ENCODE results near the gene MLYCD. TPM values are rescaled to one million over a fixed set of nuclear protein-coding genes. Genes with fewer than 3 reads are reported as not detected.

The MLYCD gene
- total and polyA plus RNA-seq, 9 donors, result 4.4 to 11.8 (median 7.6) TPM

DNA sequence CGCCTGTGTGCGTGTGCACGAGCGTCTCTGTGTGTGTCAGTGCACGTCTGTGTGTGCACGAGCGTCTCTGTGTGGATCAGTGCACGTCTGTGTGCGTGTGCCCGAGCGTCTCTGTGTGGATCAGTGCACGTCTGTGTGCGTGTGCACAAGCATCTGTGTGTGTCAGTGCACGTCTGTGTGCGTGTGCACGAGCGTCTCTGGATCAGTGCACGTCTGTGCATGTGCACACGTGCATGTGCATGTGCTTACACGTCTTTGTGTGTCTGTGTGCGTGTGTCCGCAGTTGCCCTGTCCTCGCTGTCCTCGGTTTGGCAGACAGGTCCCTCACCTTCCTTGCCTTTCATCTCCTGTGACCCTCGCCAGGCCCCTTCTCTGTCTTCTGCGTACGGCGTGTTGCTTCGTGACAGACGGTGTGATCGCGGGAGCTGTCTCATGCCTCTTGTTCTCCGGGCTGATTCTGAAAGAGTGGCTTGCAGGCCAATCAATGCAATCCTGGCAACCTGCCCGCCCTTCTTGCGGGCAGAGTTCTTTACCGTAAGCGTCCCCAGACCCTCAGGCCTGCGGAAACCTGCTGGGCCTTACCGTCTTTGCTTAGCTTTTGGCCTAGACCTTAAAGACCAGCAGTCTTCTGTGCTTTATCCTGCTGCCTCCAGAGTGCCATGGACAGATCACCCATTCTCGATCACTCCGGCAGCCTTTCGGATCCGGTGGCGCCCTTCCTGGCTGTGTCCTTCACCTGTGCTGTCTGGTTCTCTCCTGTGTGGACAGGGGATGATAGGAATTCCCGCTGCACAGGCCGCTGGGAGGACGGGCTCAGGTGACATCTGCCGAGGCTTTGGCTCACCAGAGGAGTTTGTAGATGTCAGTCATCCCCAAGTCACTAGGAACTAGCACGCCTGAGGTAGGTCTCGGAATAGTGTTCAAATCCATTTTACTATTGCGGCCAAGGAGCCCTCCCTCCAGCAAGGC is 18.5 kb downstream of the MLYCD start:
- Histone ChIP-seq H3K4me3 (no peak overlapping the region), H3K27me3 (no peaks in the 10 kb centered on the region), H3K4me1 (ENCODE audit: insufficient read depth) (no peaks in the 10 kb centered on the region), H3K9me3 (no peaks in the 10 kb centered on the region), H3K36me3 (no peaks in the 10 kb centered on the region), H3K27ac (no peak overlapping the region)
- no peak for DNase-seq
- TF ChIP-seq EP300 (IDR thresholded peaks at IDR 0.05) (no peak), POLR2A (IDR thresholded peaks at IDR 0.05) (no peak)
- TF ChIP-seq, protein P1, sequence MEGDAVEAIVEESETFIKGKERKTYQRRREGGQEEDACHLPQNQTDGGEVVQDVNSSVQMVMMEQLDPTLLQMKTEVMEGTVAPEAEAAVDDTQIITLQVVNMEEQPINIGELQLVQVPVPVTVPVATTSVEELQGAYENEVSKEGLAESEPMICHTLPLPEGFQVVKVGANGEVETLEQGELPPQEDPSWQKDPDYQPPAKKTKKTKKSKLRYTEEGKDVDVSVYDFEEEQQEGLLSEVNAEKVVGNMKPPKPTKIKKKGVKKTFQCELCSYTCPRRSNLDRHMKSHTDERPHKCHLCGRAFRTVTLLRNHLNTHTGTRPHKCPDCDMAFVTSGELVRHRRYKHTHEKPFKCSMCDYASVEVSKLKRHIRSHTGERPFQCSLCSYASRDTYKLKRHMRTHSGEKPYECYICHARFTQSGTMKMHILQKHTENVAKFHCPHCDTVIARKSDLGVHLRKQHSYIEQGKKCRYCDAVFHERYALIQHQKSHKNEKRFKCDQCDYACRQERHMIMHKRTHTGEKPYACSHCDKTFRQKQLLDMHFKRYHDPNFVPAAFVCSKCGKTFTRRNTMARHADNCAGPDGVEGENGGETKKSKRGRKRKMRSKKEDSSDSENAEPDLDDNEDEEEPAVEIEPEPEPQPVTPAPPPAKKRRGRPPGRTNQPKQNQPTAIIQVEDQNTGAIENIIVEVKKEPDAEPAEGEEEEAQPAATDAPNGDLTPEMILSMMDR (IDR thresholded peaks at IDR 0.05), result no peak
- intact Hi-C loops (cut with DNase I), result no loop called here
- WGBS, 3 donors, result 94 to 96% (median 95%) methylated on average over 51 of the region's 51 CpGs

DNA sequence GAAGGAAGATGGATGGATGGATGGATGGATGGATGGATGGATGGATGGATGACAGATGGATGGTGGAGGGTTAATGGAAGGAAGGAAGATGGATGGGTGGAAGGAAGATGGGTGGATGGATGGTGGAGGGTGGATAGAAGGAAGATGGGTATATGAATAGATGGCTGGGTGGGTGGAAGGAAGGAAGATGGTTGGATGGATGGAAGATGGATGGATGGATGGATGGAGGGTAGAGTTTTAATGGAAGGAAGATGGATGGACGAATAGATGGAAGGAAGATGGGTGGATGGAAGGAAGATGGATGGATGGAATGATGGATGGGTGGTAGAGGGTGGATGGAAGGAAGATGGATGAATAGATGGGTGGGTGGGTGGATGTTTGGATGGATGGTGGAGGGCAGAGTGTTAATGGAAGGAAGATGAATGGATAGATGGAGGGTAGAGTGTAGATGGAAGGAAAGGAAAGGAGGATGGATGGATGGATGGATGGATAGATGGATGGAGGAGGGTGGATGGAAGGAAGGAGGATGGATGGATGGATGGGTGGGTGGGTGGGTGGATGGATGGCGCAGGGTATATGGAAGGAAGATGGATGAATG is 22.1 kb downstream of the MLYCD start:
- H3K36me3 ChIP-seq, result no peaks in the 10 kb centered on the region
- WGBS, 3 donors, result 94 to 96% (median 95%) methylated on average over 2 of the region's 2 CpGs
- no peak for TF ChIP-seq POLR2A (IDR thresholded peaks at IDR 0.05)
- no peak overlapping the region for H3K27ac ChIP-seq
- intact Hi-C loops (cut with DNase I), result no loop called here
- no peak overlapping the region for H3K4me3 ChIP-seq
- H3K9me3 ChIP-seq, result no peaks in the 10 kb centered on the region
- no peaks in the 10 kb centered on the region for H3K4me1 ChIP-seq (ENCODE audit: insufficient read depth)
- no peak for DNase-seq
- no peaks in the 10 kb centered on the region for H3K27me3 ChIP-seq

- no peaks in the 10 kb centered on the region for H3K36me3 ChIP-seq
- no peak overlapping the region for H3K27ac ChIP-seq
- H3K4me3 ChIP-seq, result no peak overlapping the region
- no peaks in the 10 kb centered on the region for H3K4me1 ChIP-seq (ENCODE audit: insufficient read depth)
- no peaks in the 10 kb centered on the region for H3K9me3 ChIP-seq
- no peak for DNase-seq
- intact Hi-C loops (cut with DNase I), result no loop called here
- no peaks in the 10 kb centered on the region for H3K27me3 ChIP-seq
- 80 to 82% (median 81%) methylated on average over 31 of the region's 31 CpGs for WGBS, 3 donors
- TF ChIP-seq, protein P1 (IDR thresholded peaks at IDR 0.05), result no peak
- TF ChIP-seq POLR2A (IDR thresholded peaks at IDR 0.05), result no peak
- no peak for TF ChIP-seq EP300 (IDR thresholded peaks at IDR 0.05)
Observed at GRCh38 chr16:83923581-83924365, 24.9 kb downstream of the MLYCD start.

DNA sequence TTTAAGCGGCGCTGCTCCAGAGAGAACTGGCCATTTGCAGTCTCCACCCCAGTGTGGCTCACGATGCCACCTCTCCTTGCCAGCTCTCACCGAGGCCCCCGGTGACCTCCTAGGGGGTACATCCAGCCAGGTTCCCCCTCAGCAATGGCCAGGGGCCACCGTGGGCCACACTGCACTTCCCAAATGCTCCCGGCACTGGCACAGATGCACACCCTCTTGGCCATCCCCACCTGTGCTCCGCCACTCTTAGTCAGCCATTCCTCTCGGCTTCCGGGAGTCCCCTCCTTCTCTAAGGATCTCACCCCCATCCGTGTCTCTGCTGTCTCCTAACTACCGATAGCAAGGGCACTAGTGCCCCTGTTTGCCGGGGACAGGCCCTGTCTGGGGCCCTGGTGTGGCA is 25.8 kb downstream of the MLYCD start:
- no peak overlapping the region for H3K27ac ChIP-seq
- H3K9me3 ChIP-seq, result no peaks in the 10 kb centered on the region
- WGBS, 3 donors, result 81 to 87% (median 82%) methylated on average over 13 of the region's 13 CpGs
- H3K27me3 ChIP-seq, result no peaks in the 10 kb centered on the region
- intact Hi-C loops (cut with DNase I), result no loop called here
- DNase-seq, result no peak
- H3K4me1 ChIP-seq (ENCODE audit: insufficient read depth), result no peaks in the 10 kb centered on the region
- TF ChIP-seq, protein P1 (IDR thresholded peaks at IDR 0.05), result no peak
- H3K36me3 ChIP-seq, result no peaks in the 10 kb centered on the region
- no peak overlapping the region for H3K4me3 ChIP-seq

Measured in ovary (tissue), 9 donors.